ENCODE data around the gene DNPEP. TPM values are rescaled to one million over a fixed set of nuclear protein-coding genes. Genes with fewer than 3 reads are reported as not detected.
"Not testable (repeated sequence)": the region's sequence is repeated elsewhere in the genome, so short reads cannot be mapped to it uniquely, and the experiment has no call there.

Gene DNPEP
- total RNA-seq, 1 donor: 118 TPM

DNA sequence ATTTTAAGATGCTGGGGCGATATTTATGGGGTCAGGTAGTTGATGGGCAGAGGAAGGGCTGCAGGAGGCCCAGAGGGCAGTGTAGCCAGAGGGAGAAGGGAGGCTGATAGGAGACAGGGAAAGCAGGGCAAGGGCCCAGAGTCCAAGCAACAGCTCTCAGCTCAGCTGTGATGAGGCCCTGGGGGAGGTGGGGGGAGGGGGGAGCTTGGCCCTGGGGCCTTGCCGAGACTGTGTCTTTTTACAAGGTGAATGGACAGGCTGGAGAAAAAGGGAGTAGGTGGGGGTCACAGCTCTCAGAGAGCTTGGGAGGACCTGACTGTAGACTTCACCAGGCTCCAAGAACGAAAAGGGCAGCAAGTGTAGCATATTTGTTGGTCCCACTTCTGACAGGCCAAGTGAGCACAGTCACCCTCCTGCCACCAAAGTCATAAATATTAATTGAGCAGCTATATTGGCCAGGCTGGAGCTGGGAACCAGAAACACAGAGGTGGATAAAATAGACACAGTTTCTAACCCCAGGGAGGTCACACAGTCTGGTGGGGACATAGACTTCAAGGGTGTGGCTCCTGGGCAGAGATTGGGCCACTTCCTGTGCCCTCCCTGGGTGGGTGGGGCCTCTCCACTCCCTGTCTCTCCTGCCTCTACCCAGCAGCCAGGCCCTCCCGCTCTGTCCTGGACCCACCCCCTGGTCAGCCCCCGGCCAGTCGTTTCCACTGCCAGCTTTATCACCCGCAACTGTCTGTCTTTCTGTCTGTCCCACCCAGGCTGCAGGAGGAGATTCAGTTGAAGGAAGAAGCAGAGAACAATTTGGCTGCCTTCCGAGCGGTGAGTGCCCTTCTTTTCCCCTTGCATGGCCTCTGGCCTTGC, 31.9 kb upstream of the DNPEP start:
- DNase-seq (ENCODE audit: low read depth in 2 of 3, low spot score in 2 of 3): no peak

DNA sequence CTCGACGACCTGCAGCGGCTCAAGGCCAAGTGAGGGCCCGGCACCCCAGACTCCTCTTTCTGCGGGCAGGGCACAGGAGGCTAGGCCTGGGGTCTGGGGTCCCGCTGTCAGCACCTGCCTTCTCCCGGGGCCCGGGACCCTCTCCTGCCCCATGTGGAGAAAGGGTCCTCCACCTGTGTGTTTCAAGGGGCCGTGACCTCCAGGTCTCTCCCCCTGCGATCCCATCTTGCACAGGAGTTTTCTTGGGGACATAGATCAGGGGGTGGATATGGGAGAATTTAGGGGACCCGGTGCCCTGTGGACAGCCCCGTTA, 31.3 kb upstream of the DNPEP start:
- DNase-seq (ENCODE audit: low read depth in 2 of 3, low spot score in 2 of 3): no peak

DNA sequence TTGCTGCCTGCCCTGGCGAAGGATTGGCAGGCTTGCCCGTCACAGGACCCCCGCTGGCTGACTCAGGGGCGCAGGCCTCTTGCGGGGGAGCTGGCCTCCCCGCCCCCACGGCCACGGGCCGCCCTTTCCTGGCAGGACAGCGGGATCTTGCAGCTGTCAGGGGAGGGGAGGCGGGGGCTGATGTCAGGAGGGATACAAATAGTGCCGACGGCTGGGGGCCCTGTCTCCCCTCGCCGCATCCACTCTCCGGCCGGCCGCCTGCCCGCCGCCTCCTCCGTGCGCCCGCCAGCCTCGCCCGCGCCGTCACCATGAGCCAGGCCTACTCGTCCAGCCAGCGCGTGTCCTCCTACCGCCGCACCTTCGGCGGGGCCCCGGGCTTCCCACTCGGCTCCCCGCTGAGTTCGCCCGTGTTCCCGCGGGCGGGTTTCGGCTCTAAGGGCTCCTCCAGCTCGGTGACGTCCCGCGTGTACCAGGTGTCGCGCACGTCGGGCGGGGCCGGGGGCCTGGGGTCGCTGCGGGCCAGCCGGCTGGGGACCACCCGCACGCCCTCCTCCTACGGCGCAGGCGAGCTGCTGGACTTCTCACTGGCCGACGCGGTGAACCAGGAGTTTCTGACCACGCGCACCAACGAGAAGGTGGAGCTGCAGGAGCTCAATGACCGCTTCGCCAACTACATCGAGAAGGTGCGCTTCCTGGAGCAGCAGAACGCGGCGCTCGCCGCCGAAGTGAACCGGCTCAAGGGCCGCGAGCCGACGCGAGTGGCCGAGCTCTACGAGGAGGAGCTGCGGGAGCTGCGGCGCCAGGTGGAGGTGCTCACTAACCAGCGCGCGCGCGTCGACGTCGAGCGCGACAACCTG, 30.7 kb upstream of the DNPEP start, which contains the start of gene DES:
Gene DES, plus strand, starts transcription at position 223 of the 857 bp plus-strand sequence. Its CDS starts 86 bp downstream, at position 309.
- no peak for DNase-seq (ENCODE audit: low read depth in 2 of 3, low spot score in 2 of 3)

DNA sequence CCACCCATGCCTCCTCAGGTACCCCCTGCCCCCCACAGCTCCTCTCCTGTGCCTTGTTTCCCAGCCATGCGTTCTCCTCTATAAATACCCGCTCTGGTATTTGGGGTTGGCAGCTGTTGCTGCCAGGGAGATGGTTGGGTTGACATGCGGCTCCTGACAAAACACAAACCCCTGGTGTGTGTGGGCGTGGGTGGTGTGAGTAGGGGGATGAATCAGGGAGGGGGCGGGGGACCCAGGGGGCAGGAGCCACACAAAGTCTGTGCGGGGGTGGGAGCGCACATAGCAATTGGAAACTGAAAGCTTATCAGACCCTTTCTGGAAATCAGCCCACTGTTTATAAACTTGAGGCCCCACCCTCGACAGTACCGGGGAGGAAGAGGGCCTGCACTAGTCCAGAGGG, 29.7 kb upstream of the DNPEP start:
- no peak for DNase-seq (ENCODE audit: low read depth in 2 of 3, low spot score in 2 of 3)

DNA sequence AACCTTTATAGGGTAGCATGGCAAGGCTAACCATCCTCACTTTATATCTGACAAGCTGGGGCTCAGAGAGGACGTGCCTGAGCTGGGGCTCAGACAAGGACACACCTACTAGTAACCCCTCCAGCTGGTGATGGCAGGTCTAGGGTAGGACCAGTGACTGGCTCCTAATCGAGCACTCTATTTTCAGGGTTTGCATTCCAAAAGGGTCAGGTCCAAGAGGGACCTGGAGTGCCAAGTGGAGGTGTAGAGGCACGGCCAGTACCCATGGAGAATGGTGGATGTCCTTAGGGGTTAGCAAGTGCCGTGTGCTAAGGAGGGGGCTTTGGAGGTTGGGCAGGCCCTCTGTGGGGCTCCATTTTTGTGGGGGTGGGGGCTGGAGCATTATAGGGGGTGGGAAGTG, 29.2 kb upstream of the DNPEP start:
- no peak for DNase-seq (ENCODE audit: low read depth in 2 of 3, low spot score in 2 of 3)

DNA sequence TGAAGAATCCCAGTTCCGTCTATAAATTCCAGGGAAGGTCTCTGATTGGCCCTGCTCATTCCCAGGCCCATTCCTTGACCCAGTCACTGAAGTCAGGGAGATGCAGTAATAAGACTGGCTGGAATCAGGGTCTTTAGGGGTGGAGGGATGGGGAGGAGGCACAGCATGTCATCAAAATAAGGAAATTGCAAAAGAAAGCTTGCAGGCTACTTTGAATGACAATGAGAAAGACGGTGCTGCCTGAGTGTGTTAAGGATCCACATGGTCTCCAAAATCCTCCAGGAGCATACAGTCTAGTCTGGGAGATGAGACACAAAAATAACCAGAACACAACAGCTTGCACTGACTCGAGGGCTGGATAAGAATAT, 28.5 kb upstream of the DNPEP start:
- DNase-seq (ENCODE audit: low read depth in 2 of 3, low spot score in 2 of 3): no peak

DNA sequence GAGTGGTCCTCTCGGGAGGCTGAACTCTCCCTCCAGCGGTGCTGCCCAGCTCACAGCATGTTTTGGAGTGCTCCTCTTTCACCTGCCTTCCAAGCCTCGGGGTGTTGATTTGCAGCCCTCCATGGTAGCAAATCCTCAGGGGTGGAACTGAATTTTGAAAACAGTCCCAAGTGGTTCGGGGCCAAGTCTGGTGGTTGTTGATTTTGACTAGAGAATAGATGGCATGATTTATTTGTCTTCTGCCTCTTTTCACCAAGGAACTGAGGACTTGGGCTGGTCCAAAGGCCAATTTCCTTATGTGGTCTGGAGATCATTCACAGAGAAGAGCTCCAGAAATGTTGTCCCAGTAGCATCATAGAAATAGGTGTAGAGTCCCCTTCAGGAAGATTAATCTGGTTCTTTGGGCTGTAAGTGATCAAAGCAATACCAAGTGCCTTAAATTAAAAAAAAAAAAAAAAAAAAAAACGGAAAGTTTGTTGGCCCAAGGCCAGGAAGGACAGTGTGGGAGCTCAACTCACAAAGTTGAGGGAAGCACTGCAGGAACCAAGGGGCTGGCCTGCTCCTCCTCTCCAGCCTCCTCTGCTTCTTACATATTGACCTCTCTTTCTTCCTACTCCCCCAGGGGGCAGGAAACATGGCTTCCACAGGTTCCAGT, 28.0 kb upstream of the DNPEP start:
- DNase-seq (ENCODE audit: low read depth in 2 of 3, low spot score in 2 of 3): no peak

DNA sequence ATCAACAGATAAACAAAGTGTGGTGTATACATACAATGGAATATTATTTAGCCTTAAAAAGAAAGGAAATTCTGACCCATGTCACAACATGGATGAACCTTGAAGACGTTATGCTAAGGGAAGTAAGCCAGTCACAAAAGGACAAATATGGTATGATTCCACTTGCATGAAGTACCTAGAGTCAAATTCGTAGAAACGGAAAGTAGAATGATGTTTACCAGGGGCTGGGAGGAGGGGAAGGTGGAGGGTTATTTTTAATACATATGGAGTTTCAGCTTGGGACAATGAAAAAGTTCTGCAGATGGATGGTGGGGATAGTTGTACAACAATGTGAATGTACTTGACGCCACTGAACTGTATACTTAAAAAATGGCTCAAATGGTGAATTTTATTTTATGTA, 27.1 kb upstream of the DNPEP start:
- DNase-seq (ENCODE audit: low read depth in 2 of 3, low spot score in 2 of 3): no peak

DNA sequence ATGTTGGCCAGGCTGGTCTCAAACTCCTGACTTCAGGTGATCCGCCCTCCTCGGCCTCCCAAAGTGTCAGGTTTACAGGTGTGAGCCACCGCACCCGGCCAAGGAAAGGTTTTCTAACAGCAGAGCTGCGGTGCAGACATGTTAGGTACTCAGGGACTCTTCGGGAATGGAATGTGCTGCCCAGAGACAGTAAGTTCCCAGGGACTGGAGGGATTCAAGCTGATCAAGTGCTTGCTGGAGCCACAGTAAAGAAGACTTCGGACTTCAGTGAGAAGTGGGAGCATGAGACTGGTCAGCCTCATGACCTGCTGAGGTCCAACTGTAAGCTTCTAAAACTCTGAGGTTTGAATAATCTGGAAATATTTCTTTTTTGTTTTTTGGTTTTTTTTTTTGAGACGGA, 22.7 kb upstream of the DNPEP start:
- DNase-seq (ENCODE audit: low read depth in 2 of 3, low spot score in 2 of 3): no peak

DNA sequence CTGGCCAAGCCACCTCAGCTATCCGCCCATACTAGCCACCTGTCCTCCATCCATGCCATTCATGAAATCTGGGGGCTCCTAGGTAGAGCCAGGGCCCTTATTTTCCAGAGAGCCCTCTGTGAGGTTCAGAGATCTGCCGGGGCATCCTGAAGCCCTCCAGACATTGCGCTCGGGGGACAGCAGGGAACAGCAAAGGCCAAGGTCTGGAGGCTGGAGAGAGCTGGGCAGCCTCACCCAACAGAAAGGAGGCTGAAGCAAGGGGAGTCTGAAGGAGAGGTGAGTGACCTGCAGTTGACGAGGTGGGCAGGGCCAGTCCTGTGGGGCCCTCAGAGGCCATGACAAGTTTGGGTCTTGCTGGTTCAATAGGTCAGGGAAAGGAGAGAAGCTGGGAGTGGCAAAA, 21.9 kb upstream of the DNPEP start:
- DNase-seq (ENCODE audit: low read depth in 2 of 3, low spot score in 2 of 3): no peak

DNA sequence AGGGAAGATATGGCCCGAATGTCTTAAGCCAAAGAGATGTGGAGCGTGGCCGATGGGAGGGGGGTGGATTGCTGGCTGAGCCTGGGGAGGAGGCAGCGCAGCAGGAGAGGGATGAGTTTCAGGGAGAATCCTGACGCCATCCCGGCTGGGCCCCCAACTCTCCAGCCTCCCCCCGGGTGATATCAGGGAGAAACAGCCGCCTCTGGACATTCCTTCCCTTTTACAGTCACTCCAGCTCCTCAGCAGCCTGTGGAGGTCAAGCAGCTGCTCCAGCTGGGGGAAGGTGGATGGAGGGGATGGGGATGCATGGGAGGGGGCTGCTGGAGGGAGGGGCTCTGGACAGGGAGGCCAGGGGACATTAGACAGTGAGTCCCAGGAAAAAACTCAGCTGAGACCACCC, 20.9 kb upstream of the DNPEP start:
- DNase-seq (ENCODE audit: low read depth in 2 of 3, low spot score in 2 of 3): no peak

DNA sequence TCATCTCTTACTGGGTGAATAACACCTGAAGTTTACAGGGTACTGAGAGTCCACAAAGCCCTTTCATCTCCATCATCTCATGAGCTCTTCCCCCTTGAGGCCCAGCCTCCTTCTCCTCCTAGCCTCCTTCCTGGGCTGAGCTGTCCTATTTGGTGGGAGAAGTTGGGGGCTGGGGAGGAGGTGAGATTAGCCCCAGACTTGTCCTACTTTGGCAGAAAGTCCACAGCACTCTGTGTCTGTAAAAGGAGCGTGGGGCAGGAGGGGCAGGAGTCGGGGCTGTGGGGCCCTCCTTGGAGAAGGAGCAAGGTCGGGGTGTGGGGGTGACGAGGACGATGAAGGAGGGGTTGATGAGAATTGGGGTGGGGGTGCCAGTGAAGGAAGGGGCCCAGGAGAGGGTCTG, 20.5 kb upstream of the DNPEP start:
- no peak for DNase-seq (ENCODE audit: low read depth in 2 of 3, low spot score in 2 of 3)

DNA sequence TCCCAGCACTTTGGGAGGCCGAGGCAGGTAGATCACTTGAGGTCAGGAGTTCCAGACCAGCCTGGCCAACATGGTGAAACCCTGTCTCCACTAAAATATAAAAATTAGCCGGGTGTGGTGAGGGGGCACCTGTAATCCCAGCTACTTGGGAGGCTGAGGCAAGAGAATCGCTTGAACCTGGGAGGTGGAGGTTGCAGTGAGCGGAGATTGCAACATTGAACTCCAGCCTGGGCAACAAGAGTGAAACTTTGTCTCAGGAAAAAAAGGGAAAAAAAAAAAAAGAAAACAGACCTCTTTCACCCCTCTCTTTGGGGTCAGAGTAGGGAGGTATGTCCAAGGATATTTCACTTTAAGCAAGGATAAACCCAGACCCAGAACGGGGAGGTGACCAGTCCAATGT, 19.6 kb upstream of the DNPEP start:
- DNase-seq (ENCODE audit: low read depth in 2 of 3, low spot score in 2 of 3): not testable (repeated sequence)

DNA sequence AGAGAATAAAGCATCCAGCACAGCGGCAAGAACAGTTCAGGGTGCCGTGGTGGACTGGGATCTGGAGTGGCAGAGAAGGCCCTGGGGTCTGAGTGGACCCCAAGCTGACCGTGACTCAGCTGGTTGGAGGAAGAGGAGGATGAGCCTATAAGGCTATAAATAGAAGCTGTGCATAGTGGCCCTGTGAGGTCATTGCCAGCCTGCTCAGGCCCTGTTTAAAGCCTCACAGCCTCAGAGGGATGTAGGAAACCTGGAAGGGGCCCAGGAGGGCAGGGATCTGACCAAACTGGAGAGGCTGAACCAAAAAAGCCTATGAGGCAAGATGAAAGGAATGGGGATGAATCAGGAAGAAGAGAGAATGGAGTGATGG, 19.1 kb upstream of the DNPEP start:
- DNase-seq (ENCODE audit: low read depth in 2 of 3, low spot score in 2 of 3): no peak

DNA sequence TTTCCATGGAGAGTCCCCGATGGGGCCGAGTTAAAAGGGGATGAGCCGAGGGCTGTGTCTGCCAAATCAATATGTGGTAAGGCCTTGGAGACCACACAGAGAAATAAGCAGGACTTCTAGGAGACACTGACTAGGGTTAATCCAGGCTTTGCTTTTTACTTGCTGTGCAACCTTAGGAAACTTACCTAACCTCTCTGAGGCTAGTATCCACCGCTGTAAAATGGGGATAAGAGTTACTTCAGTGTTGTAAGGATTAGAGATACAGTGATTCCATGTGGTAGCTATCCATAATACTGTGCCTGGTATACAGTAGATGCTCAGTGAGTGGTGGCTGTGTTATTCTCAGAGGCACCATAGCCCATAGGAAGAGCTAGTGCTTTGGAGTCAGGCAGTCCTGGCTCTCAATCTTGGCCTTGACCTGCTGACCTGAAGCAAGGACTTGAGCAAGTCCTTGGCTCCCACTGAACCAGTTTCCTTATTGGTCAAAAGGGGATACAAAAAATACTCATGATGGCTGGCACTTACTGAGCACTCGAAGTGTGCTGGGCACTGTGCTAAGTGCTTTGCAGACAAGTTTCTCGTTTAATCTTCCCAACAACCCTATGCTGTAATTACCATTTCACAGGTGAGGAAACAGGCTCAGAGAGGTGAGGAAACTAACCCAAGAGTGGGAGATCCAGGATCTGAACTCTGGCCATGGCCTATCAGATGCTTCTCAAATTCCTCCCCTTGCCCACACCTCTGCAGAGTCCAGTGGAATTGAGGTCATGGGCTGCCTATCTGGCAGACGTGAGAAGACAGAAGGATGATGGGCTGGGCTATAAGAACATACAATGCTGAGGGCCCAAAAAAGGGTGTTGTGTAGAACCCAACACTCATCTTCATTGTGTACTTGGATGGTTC, 18.5 kb upstream of the DNPEP start:
- DNase-seq (ENCODE audit: low read depth in 2 of 3, low spot score in 2 of 3): no peak

DNA sequence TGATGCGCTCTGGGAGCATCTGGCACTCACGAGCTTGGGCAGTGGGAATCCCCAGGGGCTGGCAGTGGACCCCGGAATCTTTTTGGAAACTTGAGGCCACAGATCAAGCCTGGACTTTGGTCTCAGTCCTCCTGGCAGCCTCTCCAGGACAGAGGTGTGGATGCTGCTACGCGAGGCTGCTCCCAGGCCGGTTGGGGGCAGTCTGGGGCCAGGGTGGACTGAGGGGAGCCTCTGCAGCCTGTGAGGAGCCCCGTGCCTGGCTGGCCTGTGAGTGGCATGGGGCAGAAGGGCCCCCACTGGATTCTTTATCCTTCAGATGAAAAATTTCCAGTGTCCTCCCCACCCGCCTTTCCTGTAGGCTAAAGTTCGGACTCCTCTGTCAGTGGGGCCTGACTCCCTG, 17.7 kb upstream of the DNPEP start:
- no peak for DNase-seq (ENCODE audit: low read depth in 2 of 3, low spot score in 2 of 3)

DNA sequence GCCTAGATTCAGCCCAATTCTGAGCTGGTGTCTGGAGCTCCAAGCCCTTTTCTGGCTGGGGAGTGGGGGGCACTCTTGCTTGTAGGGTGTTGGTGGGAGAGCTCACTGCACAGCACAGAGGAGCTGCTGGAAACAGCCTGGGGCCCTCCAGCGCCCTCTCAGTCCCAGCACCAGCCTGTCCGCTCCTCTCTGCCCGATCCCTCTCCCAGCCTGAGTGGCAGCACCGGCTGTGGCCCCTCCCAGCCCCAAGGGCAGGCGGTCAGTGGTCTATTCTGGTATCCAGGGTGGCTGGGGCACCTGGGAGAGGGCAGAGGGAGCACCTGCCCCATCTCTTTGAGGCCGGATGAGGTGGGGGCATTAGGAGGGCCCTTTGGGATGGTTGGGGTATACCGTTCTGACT, 17.2 kb upstream of the DNPEP start:
- no peak for DNase-seq (ENCODE audit: low read depth in 2 of 3, low spot score in 2 of 3)

DNA sequence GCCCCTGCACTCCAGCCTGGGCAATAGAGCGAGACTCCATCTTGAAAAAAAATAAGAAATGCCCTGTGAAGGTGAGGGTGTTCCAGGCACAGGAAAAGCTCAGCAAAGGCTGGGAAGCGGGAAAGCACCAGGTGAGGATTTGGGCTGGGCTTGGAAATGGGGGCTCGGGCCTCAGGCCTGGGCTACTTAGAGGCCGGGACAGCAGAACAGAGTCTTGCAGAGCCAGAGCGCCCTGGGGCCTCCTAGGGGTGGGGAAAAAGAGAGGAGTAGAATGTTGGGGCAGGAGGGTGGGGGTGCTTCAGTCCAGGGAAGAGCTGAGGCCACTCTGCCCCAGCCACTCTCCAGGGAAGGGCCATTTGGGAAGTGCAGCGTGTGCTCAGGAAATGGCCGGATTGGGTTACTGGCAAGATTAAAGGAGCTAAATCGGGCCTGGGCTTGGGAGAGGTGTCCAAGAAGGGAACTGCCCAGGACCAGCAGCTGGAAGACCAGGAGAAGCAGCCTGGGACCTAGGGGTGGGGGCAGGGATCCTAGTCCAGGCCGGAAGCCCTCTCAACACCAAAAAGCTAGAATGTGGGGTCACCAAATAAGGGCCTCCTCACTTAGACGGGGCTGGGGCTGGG, 16.7 kb upstream of the DNPEP start:
- no peak for DNase-seq (ENCODE audit: low read depth in 2 of 3, low spot score in 2 of 3)

DNA sequence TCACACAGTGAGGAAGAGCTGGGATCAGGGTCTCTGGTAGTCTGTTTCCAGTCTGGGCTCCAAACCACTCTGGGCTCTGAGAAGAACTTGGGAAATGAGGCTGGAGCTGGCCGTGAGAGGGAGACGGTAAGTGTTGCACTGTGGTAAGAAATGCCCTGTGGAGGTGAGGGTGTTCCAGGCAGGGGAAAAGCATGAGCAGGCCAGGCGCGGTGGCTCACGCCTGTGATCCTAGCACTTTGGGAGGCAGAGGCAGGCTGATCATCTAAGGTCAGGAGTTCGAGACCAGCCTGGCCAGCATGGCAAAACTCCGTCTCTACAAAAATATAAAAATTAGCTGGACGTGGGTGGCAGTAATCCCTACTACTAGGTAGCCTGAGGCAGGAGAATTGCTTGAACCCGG, 16.1 kb upstream of the DNPEP start:
- no peak for DNase-seq (ENCODE audit: low read depth in 2 of 3, low spot score in 2 of 3)

All from hematopoietic multipotent progenitor cell (in vitro differentiated cells).